H9 (cell line): ENCODE data around the gene TNIK. TPM values are rescaled to one million over a fixed set of nuclear protein-coding genes. Genes with fewer than 3 reads are reported as not detected.

ENCODE experiments used
- DNase-seq: peaks from one replicate; pipeline ENCODE4 v3.0.0-alpha.2; 2017
- H2AFZ ChIP-seq: one replicate; pipeline ENCODE4 v1.6.1; 2013; ENCODE audit warnings: mild to moderate bottlenecking, low read length, control low read depth, moderate library complexity
- H2AK5ac ChIP-seq: 2 replicates; pipeline ENCODE4 v1.6.1; 2013; ENCODE audit warnings: low read length, control low read depth, mixed read lengths; ENCODE audit not compliant: insufficient read length
- H2BK120ac ChIP-seq: one replicate; pipeline ENCODE4 v1.6.1; 2013; ENCODE audit warnings: low read depth, mild to moderate bottlenecking, low read length, control low read depth, inconsistent platforms; ENCODE audit not compliant: poor library complexity, severe bottlenecking
- H2BK12ac ChIP-seq: 2 replicates; pipeline ENCODE4 v1.6.1; 2013; ENCODE audit warnings: low read length, control low read depth, mixed read lengths, low read depth; ENCODE audit not compliant: insufficient read length
- H2BK15ac ChIP-seq: 2 replicates; pipeline ENCODE4 v1.6.1; 2013; ENCODE audit warnings: low read depth, low read length, control low read depth
- H2BK20ac ChIP-seq: one replicate; pipeline ENCODE4 v1.6.1; 2013; ENCODE audit warnings: low read depth, mild to moderate bottlenecking, low read length, control low read depth, inconsistent platforms; ENCODE audit not compliant: poor library complexity, severe bottlenecking
- H2BK5ac ChIP-seq: 2 replicates; pipeline ENCODE4 v1.6.1; 2013; ENCODE audit warnings: low read length, control low read depth, mixed read lengths; ENCODE audit not compliant: insufficient read length
- H3K14ac ChIP-seq: 2 replicates; pipeline ENCODE4 v1.6.1; 2013; ENCODE audit warnings: low read length, control low read depth; ENCODE audit not compliant: insufficient read depth
- H3K18ac ChIP-seq: 2 replicates; pipeline ENCODE4 v1.6.1; 2013; ENCODE audit warnings: low read depth, mild to moderate bottlenecking, mixed read lengths, low read length, control low read depth; ENCODE audit not compliant: insufficient read length
- H3K23ac ChIP-seq: 2 replicates; pipeline ENCODE4 v1.6.1; 2013; ENCODE audit warnings: low read length, control low read depth, mixed read lengths, low read depth; ENCODE audit not compliant: insufficient read length
- H3K23me2 ChIP-seq: 2 replicates; pipeline ENCODE4 v1.6.1; 2013; ENCODE audit warnings: low read depth, mild to moderate bottlenecking, mixed read lengths, low read length, control low read depth; ENCODE audit not compliant: insufficient read length, poor library complexity, severe bottlenecking
- H3K27ac ChIP-seq: 2 replicates; pipeline ENCODE4 v1.5.1; 2013; ENCODE audit warnings: low read length, control low read depth, mixed read lengths, low read depth; ENCODE audit not compliant: insufficient read length
- H3K27me3 ChIP-seq: 2 replicates; pipeline ENCODE4 v1.6.1; 2013; ENCODE audit warnings: low read length, control low read depth, inconsistent platforms; ENCODE audit not compliant: insufficient read depth
- H3K4ac ChIP-seq: 2 replicates; pipeline ENCODE4 v1.6.1; 2013; ENCODE audit warnings: low read depth, mild to moderate bottlenecking, control low read depth, inconsistent platforms, low read length, moderate library complexity
- H3K4me1 ChIP-seq: 2 replicates; pipeline ENCODE4 v1.6.1; 2013; ENCODE audit warnings: low read length, control low read depth, inconsistent platforms; ENCODE audit not compliant: insufficient read depth
- H3K4me2 ChIP-seq: 2 replicates; pipeline ENCODE4 v1.6.1; 2013; ENCODE audit warnings: low read length, control low read depth, mixed read lengths; ENCODE audit not compliant: insufficient read length, insufficient read depth
- H3K56ac ChIP-seq: 2 replicates; pipeline ENCODE4 v1.6.1; 2013; ENCODE audit warnings: low read depth, mild to moderate bottlenecking, mixed read lengths, low read length, control low read depth; ENCODE audit not compliant: insufficient read length
- H3K79me1 ChIP-seq: 2 replicates; pipeline ENCODE4 v1.6.1; 2013; ENCODE audit warnings: low read depth, mild to moderate bottlenecking, moderate library complexity, low read length, control low read depth, inconsistent platforms; ENCODE audit not compliant: insufficient read depth, poor library complexity, severe bottlenecking
- H3K79me2 ChIP-seq: 2 replicates; pipeline ENCODE4 v1.6.1; 2013; ENCODE audit warnings: low read length, control low read depth, inconsistent platforms; ENCODE audit not compliant: insufficient read depth
- H3K9ac ChIP-seq: 2 replicates; pipeline ENCODE4 v1.6.1; 2013; ENCODE audit warnings: low read length, control low read depth, mixed read lengths; ENCODE audit not compliant: insufficient read length; ENCODE audit errors: extremely low read depth
- H3K9me3 ChIP-seq: one replicate; pipeline ENCODE4 v1.6.1; 2013; ENCODE audit warnings: low read depth, low read length, inconsistent platforms; ENCODE audit not compliant: control insufficient read depth
- H3T11ph ChIP-seq: one replicate; pipeline ENCODE4 v1.6.1; 2013; ENCODE audit warnings: mild to moderate bottlenecking, low read length, control low read depth, inconsistent platforms
- H4K20me1 ChIP-seq: one replicate; pipeline ENCODE4 v1.6.1; 2013; ENCODE audit not compliant: control insufficient read depth, insufficient read length, insufficient read depth
- H4K5ac ChIP-seq: 2 replicates; pipeline ENCODE4 v1.6.1; 2013; ENCODE audit warnings: low read depth, mild to moderate bottlenecking, mixed read lengths, low read length, control low read depth; ENCODE audit not compliant: insufficient read length
- H4K8ac ChIP-seq: replicated peaks from 2 replicates; pipeline ENCODE4 v1.6.1; 2013; ENCODE audit warnings: low read length, control low read depth, mixed read lengths, low read depth; ENCODE audit not compliant: insufficient read length
- H4K91ac ChIP-seq: 2 replicates; pipeline ENCODE4 v1.6.1; 2013; ENCODE audit warnings: low read depth, mild to moderate bottlenecking, moderate library complexity, mixed read lengths, low read length, control low read depth; ENCODE audit not compliant: insufficient read length
- H3K27ac Mint-ChIP-seq, 3 experiments: 2 replicates in 2 of 3; 3 replicates in 1 of 3; pipeline ENCODE4 v1.8.0; 2020 to 2021; ENCODE audit warnings: mixed read lengths in 3 of 3, mild to moderate bottlenecking in 1 of 3, moderate library complexity in 1 of 3
- H3K27me3 Mint-ChIP-seq: 2 replicates; pipeline ENCODE4 v1.8.0; 2021; ENCODE audit warnings: low read depth, mild to moderate bottlenecking, moderate library complexity, mixed read lengths
- H3K36me3 Mint-ChIP-seq, 3 experiments: 2 replicates in 2 of 3; 3 replicates in 1 of 3; pipeline ENCODE4 v1.8.0; 2020 to 2021; ENCODE audit warnings: low read depth in 3 of 3, mixed read lengths in 3 of 3; ENCODE audit not compliant: insufficient read depth in 1 of 3
- H3K4me1 Mint-ChIP-seq, 2 experiments: 2 replicates each; pipeline ENCODE4 v1.8.0; 2020; ENCODE audit warnings: mixed read lengths in 2 of 2
- H3K4me3 Mint-ChIP-seq, 2 experiments: 2 replicates in 1 of 2; 3 replicates in 1 of 2; pipeline ENCODE4 v1.8.0; 2020 to 2021; ENCODE audit warnings: mild to moderate bottlenecking in 2 of 2, mixed read lengths in 2 of 2, moderate library complexity in 1 of 2
- H3K9me3 Mint-ChIP-seq, 2 experiments: 2 replicates in 1 of 2; 3 replicates in 1 of 2; pipeline ENCODE4 v1.8.0; 2020; ENCODE audit warnings: mild to moderate bottlenecking in 2 of 2, mixed read lengths in 2 of 2, moderate library complexity in 1 of 2
- CTCF ChIP-seq: fragments of 200-600 bp; sonication (generic); conservative IDR thresholded peaks from 3 replicates; pipeline ENCODE4 v1.8.0; 2021; ENCODE audit warnings: antibody characterized with exemption, mild to moderate bottlenecking
- WGBS: extraction: QIAGEN DNeasy Blood & Tissue Kit; methylation state at CpG from one replicate; pipeline ENCODE4 v1.1.7; 2013; ENCODE audit warnings: missing lambda C conversion rate, low lambda C conversion rate, mixed read lengths; ENCODE audit not compliant: insufficient read length; ENCODE audit errors: extremely low coverage; 5-methylcytosine and 5-hydroxymethylcytosine counted together
- total RNA-seq: library from RNA; stranded (reverse); gene quantifications from 2 replicates; pipeline ENCODE4 v1.2.1, GENCODE V29; 2021

TNIK gene
- total RNA-seq, 1 experiment from 2014 or later = 15.9 TPM

GRCh38 chr3:171150945-171151344, 309.3 kb downstream of the TNIK start:
- H3K9ac ChIP-seq = no peak overlapping the region
- H3K79me1 ChIP-seq = no peaks in the 10 kb centered on the region
- H4K91ac ChIP-seq = no peak overlapping the region
- no peak overlapping the region for H3K18ac ChIP-seq
- no peaks in the 10 kb centered on the region for H3K27me3 ChIP-seq
- no peaks in the 10 kb centered on the region for H3K4me1 Mint-ChIP-seq
- no peaks in the 10 kb centered on the region for H3K4me1 ChIP-seq
- H2AFZ ChIP-seq = no peak overlapping the region
- no peak overlapping the region; a peak in 1 of 7 replicates for H3K27ac Mint-ChIP-seq
- H4K8ac ChIP-seq = no peak overlapping the region
- no peak overlapping the region for H3K14ac ChIP-seq
- H4K20me1 ChIP-seq = no peaks in the 10 kb centered on the region
- no peaks in the 10 kb centered on the region for H3K9me3 Mint-ChIP-seq
- no peak overlapping the region for H3K23ac ChIP-seq
- H3K79me2 ChIP-seq = no peaks in the 10 kb centered on the region
- no peak overlapping the region for H3K4me2 ChIP-seq
- DNase-seq = no peak
- H3K4me3 Mint-ChIP-seq = no peak overlapping the region
- no peak overlapping the region for H2AK5ac ChIP-seq
- H2BK5ac ChIP-seq = no peak overlapping the region
- H3K27ac ChIP-seq = no peak overlapping the region
- no peak overlapping the region for H2BK15ac ChIP-seq
- H2BK120ac ChIP-seq = no peak overlapping the region
- no peaks in the 10 kb centered on the region for H3K27me3 Mint-ChIP-seq
- no peak overlapping the region for H4K5ac ChIP-seq
- no peak overlapping the region for H2BK20ac ChIP-seq
- no peak for TF ChIP-seq CTCF
- no peaks in the 10 kb centered on the region for H3K23me2 ChIP-seq
- no CpG with 5 or more reads among the region's 2 CpGs for WGBS
- no peaks in the 10 kb centered on the region for H3K9me3 ChIP-seq
- no peak overlapping the region for H2BK12ac ChIP-seq
- peaks cover 0 to 6% (median 4%) of the 10 kb centered on the region in 3 experiments; a peak in 3 of 7 replicates for H3K36me3 Mint-ChIP-seq
- no peak overlapping the region for H3K56ac ChIP-seq
- H3K4ac ChIP-seq = no peak overlapping the region
- H3T11ph ChIP-seq = no peak overlapping the region
